ENCODE results near the gene AIF1. TPM values are rescaled to one million over a fixed set of nuclear protein-coding genes. Genes with fewer than 3 reads are reported as not detected.
A peak's percentile ranks its signal among the peaks of the same experiment; 100 is the strongest.
"Not testable (repeated sequence)": the region's sequence is repeated elsewhere in the genome, so short reads cannot be mapped to it uniquely, and the experiment has no call there.

AIF1 gene
- total RNA-seq, 1 donor from 2014 or later: 63.6 TPM

DNA sequence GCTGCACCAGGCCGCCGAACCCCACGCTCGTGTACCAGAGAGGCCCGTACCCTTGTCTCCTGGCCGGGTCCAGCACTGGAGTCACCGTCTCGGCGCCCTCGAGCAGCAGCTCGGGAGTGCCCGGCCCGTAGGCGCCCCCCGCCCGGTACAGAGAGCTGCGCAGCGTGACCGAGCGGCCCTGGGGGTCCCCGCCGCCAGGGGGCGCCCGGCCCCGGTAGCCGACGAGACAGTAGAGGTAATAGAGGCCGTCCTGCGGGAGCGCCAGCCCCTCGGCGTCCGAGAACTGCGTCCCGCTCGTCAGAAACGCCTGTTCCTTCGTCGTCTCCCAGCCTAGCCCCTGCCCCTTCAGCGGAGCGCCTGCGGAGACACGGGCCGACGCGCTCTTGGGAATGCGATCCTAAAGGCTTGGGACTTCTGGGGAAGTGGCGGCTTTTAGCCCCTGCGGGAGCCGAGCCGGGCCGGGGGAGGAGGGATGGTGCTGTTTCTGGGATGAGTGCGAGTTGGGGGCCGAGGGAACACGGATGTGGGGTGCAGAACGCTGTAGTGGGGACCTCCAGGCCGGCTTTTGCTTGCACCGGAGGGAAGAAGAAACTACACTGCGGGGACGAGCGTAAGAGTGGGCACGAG, 34.1 kb upstream of the AIF1 start:
- DNase-seq (ENCODE audit: low spot score): peak; percentile 85

DNA sequence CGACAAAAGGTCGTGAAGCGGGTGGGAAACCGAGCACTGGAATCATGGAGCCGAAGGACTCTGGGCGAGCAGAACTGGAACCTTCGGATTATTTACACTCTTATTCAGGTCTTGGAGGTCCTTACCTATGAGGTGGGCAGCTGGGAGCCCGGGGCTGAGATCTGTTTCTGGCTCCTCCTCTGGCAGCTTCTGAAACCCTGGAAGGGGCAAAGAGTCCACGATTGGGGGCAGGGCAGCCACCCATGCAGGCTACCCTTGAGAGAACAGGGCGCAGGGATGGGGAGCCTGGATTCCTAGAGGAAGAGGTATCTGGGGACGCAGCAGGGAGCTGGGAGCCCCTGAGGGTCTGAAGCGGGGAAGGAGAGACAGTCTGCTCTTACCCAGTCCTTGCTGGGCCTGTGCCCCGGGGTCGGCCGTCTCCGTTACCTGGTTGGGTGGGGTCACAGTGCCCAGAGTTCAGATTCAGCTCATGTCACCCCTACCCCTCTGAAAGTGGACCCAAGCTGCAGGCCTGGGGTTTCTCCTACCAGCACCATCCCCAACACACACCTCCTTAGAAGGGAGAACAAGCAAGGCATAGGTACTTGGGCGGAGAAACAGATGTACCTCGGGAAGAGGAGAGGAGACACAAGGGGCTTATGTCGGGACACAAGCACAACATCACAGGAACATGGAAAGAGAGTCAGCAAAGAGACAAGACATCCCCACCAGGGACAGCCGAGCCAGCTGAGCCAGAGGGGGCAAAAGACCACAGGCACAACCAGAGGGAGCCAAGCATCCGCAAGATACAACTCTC, 33.4 kb upstream of the AIF1 start:
- DNase-seq (ENCODE audit: low spot score): no peak

DNA sequence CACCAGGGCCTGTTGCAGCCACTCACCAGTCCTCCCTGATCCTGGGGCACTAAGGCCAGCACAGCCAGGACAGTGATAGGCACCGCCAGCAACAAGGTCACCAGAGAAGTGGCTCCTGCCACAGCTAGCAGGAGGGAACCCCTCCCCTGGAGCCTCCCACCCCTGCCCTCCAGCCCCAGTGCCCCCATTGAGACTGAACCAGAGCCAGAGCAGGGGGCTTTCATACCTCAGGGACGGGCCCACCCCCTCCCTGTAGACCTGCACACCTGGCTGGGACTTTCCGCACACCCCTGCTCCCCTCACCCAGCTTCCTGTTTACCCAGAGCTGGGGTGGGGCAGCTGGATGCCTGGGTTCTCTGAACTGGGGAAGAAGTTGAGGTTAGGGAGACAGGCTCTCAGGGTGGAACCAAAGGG, 32.8 kb upstream of the AIF1 start, which contains the start of gene LTB:
LTB (minus strand) TSS at position 195 of the 414 bp plus-strand sequence; CDS start at position 188, 7 bp downstream.
- no peak for DNase-seq (ENCODE audit: low spot score)

GRCh38 chr6:31585491-31585890, 29.5 kb upstream of the AIF1 start:
- no peak for DNase-seq (ENCODE audit: low spot score)

DNA sequence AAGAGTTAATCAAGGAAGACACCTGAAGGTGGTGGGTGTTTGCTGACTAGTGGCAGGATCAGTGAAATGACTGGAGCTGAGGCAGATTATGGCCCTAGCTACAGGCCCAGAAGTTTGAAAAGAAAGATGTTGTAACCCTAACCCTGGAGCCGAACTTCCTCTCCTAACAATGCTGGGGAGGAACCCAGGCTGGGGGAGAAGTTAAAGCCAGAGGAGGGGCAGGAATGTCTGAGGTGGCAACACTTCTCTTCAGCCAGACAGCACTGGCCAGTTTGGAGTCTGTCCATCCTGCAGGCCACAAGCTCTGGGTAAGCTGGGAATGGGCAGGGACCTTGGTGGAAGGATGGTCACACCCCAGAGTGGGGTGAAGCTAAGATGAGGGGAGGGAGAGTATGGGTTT, 29.0 kb upstream of the AIF1 start, which contains the start of gene LST1:
LST1 (plus strand) TSS at position 270 of the 400 bp plus-strand sequence. CDS start 1,023 bp downstream, outside the sequence.
- DNase-seq (ENCODE audit: low spot score): peak; percentile 24

DNA sequence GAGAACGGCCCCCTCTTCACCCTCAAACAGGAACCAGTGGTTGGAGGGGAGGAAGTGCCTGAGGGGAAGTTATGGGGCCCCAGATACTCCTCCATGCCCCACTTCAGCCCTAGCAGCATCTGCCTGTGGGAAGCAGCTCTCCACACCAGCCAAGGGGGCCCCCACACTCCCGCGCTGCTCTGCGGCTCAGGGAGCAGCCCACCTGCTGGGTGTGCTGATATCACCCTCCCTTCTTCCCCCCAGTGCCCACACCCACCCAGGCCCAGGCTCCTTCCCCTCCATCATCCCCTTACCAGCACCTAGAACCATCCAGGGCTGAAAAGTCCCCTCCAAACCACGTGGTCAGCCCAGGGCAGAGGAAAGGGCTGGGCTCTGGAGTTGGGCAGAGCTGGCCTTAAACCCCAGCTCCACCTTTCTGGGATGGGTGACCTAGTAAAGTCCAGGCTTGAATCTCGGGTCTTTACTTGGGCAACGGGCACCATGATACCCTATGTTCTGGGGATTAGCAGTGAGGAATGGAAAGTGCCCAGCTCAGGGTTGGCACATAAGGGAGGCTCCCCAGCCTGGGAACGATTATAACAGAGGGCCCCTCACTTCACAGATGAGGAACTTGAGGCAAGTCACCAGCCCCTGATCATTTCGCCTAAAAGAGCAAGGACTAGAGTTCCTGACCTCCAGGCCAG, 28.3 kb upstream of the AIF1 start:
- DNase-seq (ENCODE audit: low spot score): no peak

DNA sequence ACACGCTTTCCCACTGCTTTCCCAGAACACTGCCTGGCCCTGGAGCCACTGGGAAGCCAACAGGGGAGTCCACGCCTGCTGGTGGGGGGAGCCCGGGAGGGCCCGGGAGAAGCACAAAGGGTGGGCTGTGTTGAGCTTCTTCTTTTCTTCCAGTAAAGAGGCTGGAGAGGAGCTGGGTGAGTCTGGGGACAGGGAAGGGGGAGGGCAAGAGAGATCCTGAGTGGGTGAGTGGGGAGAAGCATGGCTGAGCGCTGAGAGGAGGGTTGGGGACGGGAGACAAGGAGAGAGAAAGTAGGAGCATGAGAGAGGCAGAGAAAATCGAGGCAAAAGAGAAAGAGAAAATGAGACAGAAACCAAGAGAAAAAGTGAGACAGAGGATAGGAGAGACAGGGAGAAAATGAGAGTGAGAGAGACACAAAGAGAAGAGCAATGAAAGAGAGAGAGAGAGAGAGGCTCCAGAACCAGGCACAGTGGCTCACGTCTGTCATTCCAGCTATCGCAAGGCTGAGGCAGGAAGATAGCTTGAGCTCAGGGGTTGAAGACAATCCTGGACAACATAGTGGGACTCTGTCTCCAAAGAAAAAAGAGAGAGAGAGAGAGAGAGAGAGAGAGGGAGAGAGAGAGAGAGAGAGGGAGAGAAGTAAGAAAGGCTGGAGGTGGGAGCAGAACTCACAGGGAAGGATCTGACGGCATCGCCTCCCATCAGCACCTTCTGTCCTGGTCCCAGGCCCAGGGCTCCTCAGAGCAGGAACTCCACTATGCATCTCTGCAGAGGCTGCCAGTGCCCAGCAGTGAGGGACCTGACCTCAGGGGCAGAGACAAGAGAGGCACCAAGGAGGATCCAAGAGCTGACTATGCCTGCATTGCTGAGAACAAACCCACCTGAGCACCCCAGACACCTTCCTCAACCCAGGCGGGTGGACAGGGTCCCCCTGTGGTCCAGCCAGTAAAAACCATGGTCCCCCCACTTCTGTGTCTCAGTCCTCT, 26.9 kb upstream of the AIF1 start:
- no peak for DNase-seq (ENCODE audit: low spot score)

GRCh38 chr6:31588871-31589650, 26.0 kb upstream of the AIF1 start:
- no peak for DNase-seq (ENCODE audit: low spot score)

- not testable (repeated sequence) for DNase-seq (ENCODE audit: low spot score)
These were observed 24.3 kb upstream of the AIF1 start for GRCh38 chr6:31590691-31591090.

GRCh38 chr6:31592396-31592771, 22.6 kb upstream of the AIF1 start:
- DNase-seq (ENCODE audit: low spot score): no peak

- no peak for DNase-seq (ENCODE audit: low spot score)
These were observed 18.0 kb upstream of the AIF1 start for GRCh38 chr6:31597006-31597405.

DNA sequence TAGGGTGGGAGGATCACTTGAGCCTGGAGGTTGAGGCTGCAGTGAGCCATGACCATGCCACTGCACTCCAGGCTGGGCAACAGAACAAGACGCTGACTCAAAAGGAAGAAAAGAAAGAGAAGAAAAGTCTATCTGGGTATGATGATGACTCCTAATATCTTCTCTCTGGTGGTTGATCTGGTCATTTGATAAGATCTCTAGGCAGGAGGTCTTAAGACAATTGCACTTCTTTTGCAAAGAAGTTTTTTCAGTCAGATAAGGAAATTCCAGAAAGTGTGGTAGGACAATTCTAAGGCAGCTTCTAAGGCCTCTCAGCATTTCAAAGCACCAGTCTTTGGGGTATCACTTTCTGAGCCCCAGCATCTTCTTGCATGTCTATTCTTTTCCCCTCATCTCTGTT, 7.7 kb upstream of the AIF1 start:
- DNase-seq (ENCODE audit: low spot score): no peak

- no peak for DNase-seq (ENCODE audit: low spot score)
These were observed 5.3 kb upstream of the AIF1 start for GRCh38 chr6:31609519-31610406.

DNA sequence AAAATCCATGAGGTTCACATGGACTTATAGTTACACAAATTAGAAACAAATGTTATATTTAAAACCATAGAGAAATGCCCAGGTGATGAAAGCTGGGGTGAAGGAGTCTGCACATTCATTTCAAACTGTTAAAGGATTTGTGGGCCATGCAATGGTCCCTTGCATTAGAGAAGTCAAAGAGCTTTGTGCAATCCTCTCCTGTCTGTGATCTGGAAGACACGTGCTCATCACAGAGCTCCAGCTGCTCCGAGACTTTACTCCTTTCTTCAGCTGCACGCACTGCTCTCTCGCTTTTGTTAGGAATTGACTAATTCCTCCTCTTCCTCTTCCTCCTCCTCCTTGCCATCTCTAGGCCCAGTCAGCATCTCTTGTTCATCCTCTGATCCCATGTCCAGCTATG, 4.1 kb upstream of the AIF1 start:
- no peak for DNase-seq (ENCODE audit: low spot score)

DNA sequence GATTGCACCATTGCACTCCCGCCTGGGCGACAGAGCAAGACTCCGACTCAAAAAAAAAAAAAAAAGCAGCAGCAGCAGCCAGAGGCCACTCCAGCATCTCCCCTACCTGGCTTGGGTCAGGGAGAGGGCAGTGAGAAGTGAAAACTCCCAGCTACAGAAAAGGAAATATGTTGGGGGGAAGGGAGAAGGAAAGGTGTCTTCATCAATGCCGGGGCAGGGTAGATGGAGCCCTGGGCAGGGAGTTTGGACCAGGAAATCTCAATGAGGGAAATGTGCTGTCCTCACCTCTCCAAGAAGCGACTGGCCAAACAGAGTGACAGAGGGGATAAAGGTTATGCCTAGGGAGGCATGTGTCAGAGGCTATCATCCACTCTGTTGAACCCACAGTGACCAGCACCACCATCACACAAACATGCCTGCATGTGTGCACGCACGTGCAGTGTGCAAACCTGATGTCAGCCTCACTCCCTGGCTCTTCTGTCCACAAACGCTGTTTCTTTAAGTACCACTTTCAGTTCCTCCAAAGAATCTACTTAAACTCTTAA, 887 bp upstream of the AIF1 start:
- DNase-seq (ENCODE audit: low spot score): no peak

DNA sequence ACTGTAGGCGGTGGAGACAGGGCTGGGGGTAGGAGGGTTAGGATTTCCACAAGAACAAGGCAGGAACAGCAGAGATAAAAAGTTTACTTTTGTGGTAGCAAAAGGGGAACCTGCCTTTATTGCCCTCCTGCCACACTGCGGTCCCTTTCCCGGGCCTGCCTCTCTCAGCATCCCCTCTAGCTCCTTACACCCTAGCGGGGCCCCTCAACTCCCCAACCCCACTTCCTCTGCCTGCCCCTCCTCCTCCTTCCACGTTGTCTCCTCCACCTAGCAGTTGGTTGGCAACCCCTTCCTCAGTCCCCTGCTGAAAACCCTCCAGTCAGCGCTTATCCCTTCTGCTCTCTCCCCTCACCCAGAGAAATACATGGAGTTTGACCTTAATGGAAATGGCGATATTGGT, 714 bp downstream of the AIF1 start:
- no peak for DNase-seq (ENCODE audit: low spot score)

DNA sequence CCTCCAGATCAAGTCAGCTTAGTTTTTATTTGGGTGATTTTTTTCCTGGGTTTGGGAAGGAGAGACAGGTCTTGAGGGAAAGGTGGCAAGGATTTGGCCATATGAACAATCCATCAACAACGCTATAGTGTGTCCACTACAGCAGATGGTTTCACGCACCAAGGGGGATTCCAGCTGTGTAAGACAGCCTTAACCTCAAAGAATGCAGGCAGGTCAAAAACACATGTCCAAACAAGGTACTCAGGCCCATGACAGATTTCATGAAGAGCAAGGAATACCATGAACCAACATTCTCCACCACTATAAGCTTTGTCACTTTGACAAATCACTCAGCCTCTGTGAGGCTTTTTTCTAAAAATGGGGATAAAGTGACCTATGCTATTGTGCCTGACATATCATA, 2.0 kb downstream of the AIF1 start:
- no peak for DNase-seq (ENCODE audit: low spot score)

DNA sequence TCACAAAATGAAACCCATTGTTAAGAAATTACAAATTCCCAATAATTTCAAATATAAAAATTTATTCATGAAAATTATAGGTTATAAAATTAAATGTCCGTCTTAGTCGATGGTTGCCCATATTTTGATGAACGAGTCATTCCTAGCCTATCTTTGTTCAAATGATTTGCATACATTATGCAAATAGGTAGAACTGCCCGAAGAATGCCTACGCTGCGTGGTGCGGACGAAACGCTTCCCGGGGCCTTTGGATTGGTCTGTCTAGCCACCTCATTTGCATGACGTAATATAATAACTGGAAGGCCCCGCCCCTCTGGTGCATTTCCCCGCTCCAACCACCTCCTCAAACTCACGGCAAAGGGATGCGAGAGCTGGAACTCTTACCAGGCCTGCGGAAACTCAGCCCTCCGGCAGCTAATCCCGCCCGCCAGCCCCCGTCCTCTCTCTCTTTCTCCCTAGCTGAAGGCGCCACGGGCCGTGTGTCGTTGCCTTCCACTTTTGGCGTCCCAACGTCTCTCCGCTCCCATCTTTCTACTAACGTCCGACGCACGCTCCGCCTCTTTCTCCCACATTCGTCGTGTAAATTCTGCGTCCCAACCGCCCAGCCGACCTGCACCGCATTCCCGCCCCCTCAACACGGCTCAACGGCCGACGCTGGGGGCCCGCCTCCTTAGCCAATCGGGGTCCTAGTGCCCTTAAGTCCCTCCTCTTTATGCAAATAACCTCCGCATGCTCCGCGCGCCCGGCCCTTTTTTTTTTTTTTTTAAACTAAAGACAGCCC, 5.0 kb downstream of the AIF1 start:
- peak; percentile 100 for DNase-seq (ENCODE audit: low spot score)

All from umbilical cord (tissue), 2 donors.